NB4 (cell line): ENCODE measurements around the gene SLC22A5.

Experiments
- MYC ChIP-seq: IDR thresholded peaks from 2 replicates; pipeline ENCODE4 v1.6.1; 2011; ENCODE audit warnings: low read depth, low read length
- POLR2A ChIP-seq: IDR thresholded peaks from 2 replicates; pipeline ENCODE4 v1.6.1; 2011; ENCODE audit warnings: mild to moderate bottlenecking; ENCODE audit not compliant: insufficient read length; ENCODE audit errors: extremely low read depth
- TF ChIP-seq, protein P1 (sequence below): IDR thresholded peaks from one replicate; pipeline ENCODE4 v1.5.1; 2012; ENCODE audit warnings: low read depth, low read length
- TF ChIP-seq, protein P2 (sequence below): IDR thresholded peaks from 2 replicates; pipeline ENCODE4 v1.6.1; 2011; ENCODE audit warnings: low read depth, low read length

DNA sequence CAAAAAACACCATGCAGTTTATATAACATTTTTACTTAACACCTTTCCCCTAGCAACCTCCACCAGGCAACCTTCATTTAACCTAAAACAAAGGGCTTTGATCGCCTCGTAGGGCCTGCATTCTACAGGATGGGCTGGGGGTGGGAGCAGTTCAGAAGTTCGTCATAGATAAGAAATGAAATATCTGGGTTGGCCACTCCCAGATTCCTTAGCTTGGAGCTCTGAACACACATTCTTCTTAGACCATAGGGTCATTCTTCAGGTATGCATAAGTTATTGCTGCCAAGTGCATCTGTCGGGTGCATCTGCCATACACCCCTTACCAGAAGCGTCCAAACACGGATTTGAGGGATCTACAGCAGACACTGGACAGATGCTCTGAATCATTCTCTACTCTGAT is 4.3 kb upstream of the SLC22A5 start:
- TF ChIP-seq POLR2A (no peak), MYC (no peak)
- TF ChIP-seq, protein P1, sequence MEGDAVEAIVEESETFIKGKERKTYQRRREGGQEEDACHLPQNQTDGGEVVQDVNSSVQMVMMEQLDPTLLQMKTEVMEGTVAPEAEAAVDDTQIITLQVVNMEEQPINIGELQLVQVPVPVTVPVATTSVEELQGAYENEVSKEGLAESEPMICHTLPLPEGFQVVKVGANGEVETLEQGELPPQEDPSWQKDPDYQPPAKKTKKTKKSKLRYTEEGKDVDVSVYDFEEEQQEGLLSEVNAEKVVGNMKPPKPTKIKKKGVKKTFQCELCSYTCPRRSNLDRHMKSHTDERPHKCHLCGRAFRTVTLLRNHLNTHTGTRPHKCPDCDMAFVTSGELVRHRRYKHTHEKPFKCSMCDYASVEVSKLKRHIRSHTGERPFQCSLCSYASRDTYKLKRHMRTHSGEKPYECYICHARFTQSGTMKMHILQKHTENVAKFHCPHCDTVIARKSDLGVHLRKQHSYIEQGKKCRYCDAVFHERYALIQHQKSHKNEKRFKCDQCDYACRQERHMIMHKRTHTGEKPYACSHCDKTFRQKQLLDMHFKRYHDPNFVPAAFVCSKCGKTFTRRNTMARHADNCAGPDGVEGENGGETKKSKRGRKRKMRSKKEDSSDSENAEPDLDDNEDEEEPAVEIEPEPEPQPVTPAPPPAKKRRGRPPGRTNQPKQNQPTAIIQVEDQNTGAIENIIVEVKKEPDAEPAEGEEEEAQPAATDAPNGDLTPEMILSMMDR: no peak
- TF ChIP-seq, protein P2, sequence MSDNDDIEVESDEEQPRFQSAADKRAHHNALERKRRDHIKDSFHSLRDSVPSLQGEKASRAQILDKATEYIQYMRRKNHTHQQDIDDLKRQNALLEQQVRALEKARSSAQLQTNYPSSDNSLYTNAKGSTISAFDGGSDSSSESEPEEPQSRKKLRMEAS: no peak
